Neuronal stem cell (in vitro differentiated cells): ENCODE results near the gene FAM83E.

Source experiments
- DNase-seq: peaks from one replicate; pipeline ENCODE4 v3.0.0-alpha.2; 2013; ENCODE audit warnings: low spot score
- H2AFZ ChIP-seq: one replicate; pipeline ENCODE4 v1.6.1; 2013; ENCODE audit warnings: mild to moderate bottlenecking, low read length, inconsistent platforms
- H2AK5ac ChIP-seq: 2 replicates; pipeline ENCODE4 v1.6.1; 2013; ENCODE audit warnings: low read depth, mild to moderate bottlenecking, inconsistent platforms, low read length, moderate library complexity, mixed read lengths
- H2BK120ac ChIP-seq: 2 replicates; pipeline ENCODE4 v1.6.1; 2013; ENCODE audit warnings: low read depth, mild to moderate bottlenecking, inconsistent platforms, low read length, moderate library complexity, mixed read lengths
- H2BK12ac ChIP-seq: one replicate; pipeline ENCODE4 v1.6.1; 2013; ENCODE audit warnings: low read length, inconsistent platforms
- H2BK15ac ChIP-seq: 2 replicates; pipeline ENCODE4 v1.6.1; 2013; ENCODE audit warnings: mild to moderate bottlenecking, low read length, inconsistent platforms, mixed read lengths
- H2BK5ac ChIP-seq: one replicate; pipeline ENCODE4 v1.6.1; 2013; ENCODE audit warnings: inconsistent platforms, mild to moderate bottlenecking, low read length, moderate library complexity
- H3K14ac ChIP-seq: one replicate; pipeline ENCODE4 v1.6.1; 2013; ENCODE audit warnings: low read length, inconsistent platforms
- H3K18ac ChIP-seq: 2 replicates; pipeline ENCODE4 v1.6.1; 2013; ENCODE audit warnings: low read length, inconsistent platforms
- H3K23ac ChIP-seq: 2 replicates; pipeline ENCODE4 v1.6.1; 2013; ENCODE audit warnings: low read depth, mild to moderate bottlenecking, mixed read lengths, low read length, inconsistent platforms; ENCODE audit not compliant: poor library complexity
- H3K27ac ChIP-seq: replicated peaks from 3 replicates; pipeline ENCODE4 v1.5.1; 2013; ENCODE audit warnings: low read length, inconsistent platforms
- H3K27me3 ChIP-seq, 3 experiments: 2 replicates each; pipeline ENCODE4 v1.6.1; 2013; ENCODE audit warnings: low read length in 3 of 3, mild to moderate bottlenecking in 2 of 3, inconsistent platforms in 1 of 3, low read depth in 1 of 3, mixed read lengths in 1 of 3, moderate library complexity in 1 of 3; ENCODE audit not compliant: control insufficient read depth in 3 of 3, insufficient read depth in 3 of 3
- H3K36me3 ChIP-seq, 2 donors: replicated peaks in 1 of 2; 2 replicates each; pipeline ENCODE4 v1.6.1; 2013; ENCODE audit warnings: low read length in 2 of 2; ENCODE audit not compliant: control insufficient read depth in 2 of 2, insufficient read depth in 2 of 2
- H3K4ac ChIP-seq: 2 replicates; pipeline ENCODE4 v1.6.1; 2013; ENCODE audit warnings: inconsistent platforms, mild to moderate bottlenecking, low read length, moderate library complexity
- H3K4me1 ChIP-seq, 2 donors: 1 replicate in 1 of 2; 2 replicates in 1 of 2; pipeline ENCODE4 v1.6.1; 2013; ENCODE audit warnings: low read length in 2 of 2, low read depth in 1 of 2; ENCODE audit not compliant: control insufficient read depth in 2 of 2, insufficient read depth in 1 of 2
- H3K4me2 ChIP-seq: one replicate; pipeline ENCODE4 v1.6.1; 2013; ENCODE audit warnings: mild to moderate bottlenecking, low read length, inconsistent platforms; ENCODE audit not compliant: insufficient read depth, poor library complexity, severe bottlenecking
- H3K4me3 ChIP-seq, 2 donors: 2 replicates each; pipeline ENCODE4 v1.5.1; 2013; ENCODE audit warnings: low read length in 2 of 2, mild to moderate bottlenecking in 2 of 2, inconsistent platforms in 1 of 2, moderate library complexity in 1 of 2
- H3K79me1 ChIP-seq: one replicate; pipeline ENCODE4 v1.6.1; 2013; ENCODE audit warnings: low read depth, mild to moderate bottlenecking, inconsistent platforms, low read length, moderate library complexity
- H3K9ac ChIP-seq: one replicate; pipeline ENCODE4 v1.6.1; 2013; ENCODE audit warnings: mild to moderate bottlenecking, low read depth, low read length, inconsistent platforms; ENCODE audit not compliant: poor library complexity
- H3K9me3 ChIP-seq, 2 donors: replicated peaks in 1 of 2; 2 replicates each; pipeline versions ENCODE3 to v1.6.1; 2013; ENCODE audit warnings: low read length in 2 of 2, mild to moderate bottlenecking in 2 of 2, inconsistent platforms in 1 of 2, low read depth in 1 of 2, mixed read lengths in 1 of 2, moderate library complexity in 1 of 2; ENCODE audit not compliant: control insufficient read depth in 2 of 2, insufficient read depth in 1 of 2
- H4K8ac ChIP-seq: one replicate; pipeline ENCODE4 v1.6.1; 2013; ENCODE audit warnings: low read depth, mild to moderate bottlenecking, inconsistent platforms, low read length, moderate library complexity
- H4K91ac ChIP-seq: one replicate; pipeline ENCODE4 v1.6.1; 2013; ENCODE audit warnings: low read length, low read depth, mild to moderate bottlenecking, inconsistent platforms; ENCODE audit not compliant: poor library complexity
- WGBS, 2 donors: extraction: QIAGEN DNeasy Blood & Tissue Kit; methylation state at CpG; one replicate each; pipeline ENCODE4 v1.1.7; 2013; ENCODE audit warnings: missing lambda C conversion rate in 2 of 2, mixed read lengths in 1 of 2; ENCODE audit not compliant: insufficient read length in 2 of 2, insufficient replicate concordance in 1 of 2; ENCODE audit errors: extremely low coverage in 2 of 2; 5-methylcytosine and 5-hydroxymethylcytosine counted together

FAM83E gene

GRCh38 chr19:48608798-48609263, 6.0 kb downstream of the FAM83E start:
- no CpG with 5 or more reads among the region's 9 CpGs for WGBS, 2 donors

GRCh38 chr19:48607359-48607755, 7.5 kb downstream of the FAM83E start:
- H2BK120ac ChIP-seq: no peak overlapping the region
- no CpG with 5 or more reads among the region's 7 CpGs for WGBS, 2 donors

More at GRCh38 chr19:48608798-48609263, 6.0 kb downstream of the FAM83E start:
- H2BK15ac ChIP-seq: no peak overlapping the region
- no peaks in the 10 kb centered on the region for H3K36me3 ChIP-seq
- H3K4ac ChIP-seq: no peak overlapping the region
- no peak overlapping the region for H2AK5ac ChIP-seq
- H2BK5ac ChIP-seq: no peak overlapping the region
- no peak overlapping the region for H3K14ac ChIP-seq
- no peak overlapping the region for H4K8ac ChIP-seq
- H3K4me3 ChIP-seq: no peak overlapping the region
- H2AFZ ChIP-seq: peak overlapping the region; percentile 64
- H3K79me1 ChIP-seq: no peaks in the 10 kb centered on the region
- no peak overlapping the region for H2BK12ac ChIP-seq
- no peak overlapping the region for H3K9ac ChIP-seq
- no peak overlapping the region for H2BK120ac ChIP-seq
- no peak for DNase-seq
- H3K18ac ChIP-seq: no peak overlapping the region
- no peak overlapping the region for H3K4me2 ChIP-seq
- H4K91ac ChIP-seq: no peak overlapping the region
- H3K9me3 ChIP-seq: no peaks in the 10 kb centered on the region
- no peak overlapping the region for H3K23ac ChIP-seq
- H3K27ac ChIP-seq: no peak overlapping the region
- no peaks in the 10 kb centered on the region for H3K27me3 ChIP-seq
- peaks cover 0 to 5% of the 10 kb centered on the region in 2 donors for H3K4me1 ChIP-seq

GRCh38 chr19:48606463-48607358, 8.2 kb downstream of the FAM83E start, which contains the start of gene SPACA4:
TSS of gene SPACA4 (plus strand) at chr19:48606742. CDS start at chr19:48606979, 237 bp downstream.
- Histone ChIP-seq H4K8ac (no peak within 1 kb of the TSS), H3K27ac (no peak within 1 kb of the TSS), H3K9ac (peak within 1 kb of the TSS; percentile 61), H3K4me2 (no peak within 1 kb of the TSS), H3K14ac (peak within 1 kb of the TSS; percentile 71), H3K18ac (peak within 1 kb of the TSS; percentile 52), H2BK15ac (peak within 1 kb of the TSS; percentile 20), H3K4me3 (no peak within 1 kb of the TSS), H3K23ac (peak within 1 kb of the TSS; percentile 29), H2BK5ac (no peak within 1 kb of the TSS), H4K91ac (no peak within 1 kb of the TSS), H3K79me1 (peaks cover 2% of the 10 kb centered on the region), H3K4ac (peak within 1 kb of the TSS; percentile 32), H3K27me3 (no peaks in the 10 kb centered on the region), H2BK120ac (no peak within 1 kb of the TSS), H2BK12ac (no peak within 1 kb of the TSS), H3K36me3 (no peaks in the 10 kb centered on the region), H3K9me3 (no peaks in the 10 kb centered on the region), H2AK5ac (peak within 1 kb of the TSS; percentile 47), H3K4me1 (no peaks in the 10 kb centered on the region), H2AFZ (no peak within 1 kb of the TSS)
- DNase-seq: no peak
- no CpG with 5 or more reads among the region's 39 CpGs for WGBS, 2 donors

More at GRCh38 chr19:48607359-48607755, 7.5 kb downstream of the FAM83E start:
- Histone ChIP-seq H3K4me1 (no peaks in the 10 kb centered on the region), H2BK15ac (no peak overlapping the region), H3K4me2 (no peak overlapping the region), H3K23ac (no peak overlapping the region), H3K27ac (no peak overlapping the region), H3K36me3 (no peaks in the 10 kb centered on the region), H3K9ac (no peak overlapping the region), H3K4ac (no peak overlapping the region), H2AFZ (no peak overlapping the region), H3K79me1 (no peaks in the 10 kb centered on the region), H2AK5ac (peak overlapping the region; percentile 47), H3K14ac (peak overlapping the region; percentile 71), H3K18ac (no peak overlapping the region), H2BK12ac (no peak overlapping the region), H3K27me3 (no peaks in the 10 kb centered on the region), H3K4me3 (no peak overlapping the region), H4K8ac (no peak overlapping the region), H2BK5ac (no peak overlapping the region), H3K9me3 (no peaks in the 10 kb centered on the region), H4K91ac (no peak overlapping the region)
- DNase-seq: no peak

GRCh38 chr19:48603850-48604249, 11.0 kb downstream of the FAM83E start:
- no CpG with 5 or more reads among the region's 9 CpGs for WGBS, 2 donors
- Histone ChIP-seq H2AK5ac (peak overlapping the region; percentile 46), H3K23ac (no peak overlapping the region), H3K27me3 (peaks cover 0 to under 1% (median 0%) of the 10 kb centered on the region in 3 experiments), H4K91ac (no peak overlapping the region), H4K8ac (no peak overlapping the region), H3K18ac (no peak overlapping the region), H2AFZ (no peak overlapping the region), H3K79me1 (peaks cover 2% of the 10 kb centered on the region), H3K4me3 (no peak overlapping the region), H3K36me3 (no peaks in the 10 kb centered on the region), H2BK12ac (no peak overlapping the region), H3K9me3 (no peaks in the 10 kb centered on the region), H2BK5ac (no peak overlapping the region), H2BK120ac (no peak overlapping the region), H3K4ac (no peak overlapping the region), H2BK15ac (no peak overlapping the region), H3K14ac (no peak overlapping the region), H3K9ac (no peak overlapping the region), H3K4me1 (no peaks in the 10 kb centered on the region), H3K27ac (no peak overlapping the region), H3K4me2 (no peak overlapping the region)
- no peak for DNase-seq
